Inferior parietal cortex (tissue), 1 donor: ENCODE data around the gene PHACTR3.

Source experiments
- DNase-seq: peaks from one replicate; pipeline ENCODE4 v3.0.0-alpha.2; 2016; ENCODE audit errors: extremely low spot score

Gene PHACTR3

DNA sequence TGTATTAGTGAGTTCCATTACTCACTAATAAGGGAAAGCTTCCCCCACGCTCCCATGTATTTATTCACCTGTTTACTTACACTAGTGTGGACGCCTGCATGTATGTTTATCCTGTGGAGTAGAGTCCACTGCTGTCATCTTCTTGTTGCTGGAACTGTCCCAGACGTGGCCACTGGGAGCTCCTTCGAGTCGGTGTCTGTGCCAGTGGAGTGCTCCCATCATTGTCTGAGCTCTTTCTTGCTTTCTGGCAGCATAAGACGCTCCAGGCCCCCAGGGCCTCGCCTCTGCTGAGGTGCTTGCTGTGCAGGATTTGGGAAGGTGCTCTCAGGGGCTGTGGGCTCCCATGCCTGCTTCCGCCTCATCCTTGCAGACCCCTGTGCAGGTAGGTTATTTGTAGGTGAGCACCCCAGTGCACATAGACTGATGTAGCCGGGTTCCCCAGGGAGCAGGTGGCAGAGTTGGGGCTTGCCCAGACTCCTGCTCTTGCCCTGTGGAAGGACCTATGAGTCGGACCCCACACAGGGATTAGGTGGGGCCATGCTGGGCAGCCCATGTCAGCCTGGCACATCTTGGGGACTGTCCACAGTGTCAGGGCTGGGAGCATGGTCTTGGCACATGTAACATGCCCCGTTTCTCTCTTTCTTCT, 16.6 kb downstream of the PHACTR3 start:
- no peak for DNase-seq

DNA sequence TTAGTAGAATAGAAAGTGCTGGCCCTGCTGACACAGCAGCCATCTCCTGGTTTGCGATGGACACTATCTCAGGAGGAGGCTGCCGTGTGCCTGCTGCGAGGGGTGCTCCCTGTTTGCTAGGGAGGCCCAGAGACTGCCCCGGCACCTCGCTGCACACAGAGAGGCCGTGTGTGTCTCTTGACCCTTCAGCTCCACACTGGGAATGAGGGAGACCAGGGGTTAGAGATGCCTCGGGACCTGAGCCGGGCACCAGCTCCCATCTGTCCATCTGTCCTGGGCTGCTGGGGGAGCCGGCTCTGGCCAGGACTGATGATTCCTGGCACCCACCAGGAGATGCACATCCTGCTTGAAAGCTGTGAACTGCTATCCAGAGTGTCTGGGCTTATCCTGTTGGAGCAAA, 18.2 kb downstream of the PHACTR3 start:
- no peak for DNase-seq

DNA sequence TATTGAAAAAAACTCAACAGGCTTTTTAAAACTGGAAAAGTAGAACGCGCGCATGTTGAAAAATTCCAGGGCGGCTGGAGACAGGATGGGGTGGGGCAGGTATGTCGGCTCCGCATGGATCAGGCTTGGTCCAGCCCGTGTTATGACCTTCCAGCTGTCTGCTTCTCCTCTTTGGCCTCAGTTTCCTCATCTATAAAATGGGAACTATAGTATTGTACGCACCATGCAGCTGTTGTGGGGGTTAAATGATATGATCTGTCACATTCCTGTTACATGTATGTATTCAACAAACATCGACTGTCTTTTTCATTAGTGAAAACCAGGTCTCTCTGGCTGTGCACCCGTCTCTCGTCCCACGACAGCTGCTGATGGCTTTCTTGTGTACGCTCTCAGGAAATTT, 18.8 kb downstream of the PHACTR3 start:
- no peak for DNase-seq

DNA sequence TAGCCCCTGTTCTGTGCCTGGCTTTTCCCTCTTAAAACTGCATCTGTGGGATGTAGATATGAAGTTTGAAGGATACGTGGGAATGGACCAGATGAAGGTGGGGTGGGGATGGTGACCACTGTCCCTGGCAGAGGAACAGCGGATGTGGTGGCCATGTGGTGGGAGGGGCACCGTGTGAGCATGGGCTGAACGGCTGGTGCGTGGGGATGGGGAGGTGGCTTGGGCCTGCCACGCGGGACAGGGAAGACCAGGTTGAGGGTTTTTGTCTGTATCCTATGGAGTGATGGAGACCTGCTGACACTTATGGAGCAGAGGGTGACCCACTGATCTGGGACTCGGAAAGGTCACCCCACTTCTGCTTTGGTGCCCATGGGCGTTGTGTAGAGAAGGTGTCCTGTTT, 19.2 kb downstream of the PHACTR3 start:
- DNase-seq, result no peak

DNA sequence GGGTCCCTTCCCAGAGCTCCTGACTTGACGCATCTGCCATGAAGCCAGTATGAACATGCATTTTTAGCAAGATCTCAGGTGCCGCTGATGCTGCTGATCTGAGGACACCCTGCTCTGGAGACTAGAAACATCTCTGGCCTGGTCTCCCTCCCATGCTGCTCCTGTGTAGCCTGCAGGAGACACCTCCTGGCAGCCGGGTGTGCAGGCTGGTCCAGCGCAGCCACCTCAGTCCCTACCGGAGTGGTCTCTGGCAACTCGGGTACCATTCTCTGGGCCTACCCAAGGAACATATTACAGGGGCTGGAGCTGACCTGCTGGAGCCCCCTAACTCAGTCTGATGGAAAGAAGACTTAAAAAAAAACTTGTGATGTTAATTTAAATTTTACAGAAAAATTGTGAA, 20.1 kb downstream of the PHACTR3 start:
- DNase-seq, result no peak

DNA sequence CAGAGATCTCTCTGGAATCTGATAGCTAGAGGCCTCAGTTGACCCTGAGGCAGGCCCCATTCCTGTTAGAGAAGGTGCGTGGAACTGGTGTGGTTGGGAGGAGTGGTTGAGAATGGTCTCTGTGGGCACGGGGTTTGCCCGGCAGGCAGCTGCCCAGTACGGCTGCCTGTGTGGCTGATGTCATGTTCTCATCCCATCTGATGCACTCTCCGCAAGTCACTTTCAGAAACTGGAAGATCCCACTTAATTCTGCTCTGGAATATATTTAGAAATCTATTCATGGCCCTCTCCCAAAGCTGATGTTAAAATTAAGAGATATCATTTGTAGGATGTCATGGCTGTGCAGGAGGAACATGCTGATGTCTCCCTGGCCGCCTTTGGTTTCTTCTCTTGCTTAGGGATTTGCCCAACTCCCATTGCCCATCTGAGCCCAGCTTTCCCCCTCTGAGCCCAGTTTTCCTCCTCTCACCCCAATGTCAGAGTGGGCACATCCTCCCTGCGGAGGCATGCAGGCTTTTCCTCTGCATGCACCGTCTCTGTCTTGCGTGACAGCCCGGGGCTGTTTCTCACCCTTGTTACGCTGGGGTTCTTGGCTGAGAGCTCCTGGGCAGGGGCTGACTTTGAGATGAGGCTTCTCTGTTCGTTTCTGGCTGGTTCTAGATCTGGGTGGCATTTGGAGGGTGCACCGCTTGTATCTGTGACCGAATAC, 21.0 kb downstream of the PHACTR3 start:
- peak; percentile 52 for DNase-seq

DNA sequence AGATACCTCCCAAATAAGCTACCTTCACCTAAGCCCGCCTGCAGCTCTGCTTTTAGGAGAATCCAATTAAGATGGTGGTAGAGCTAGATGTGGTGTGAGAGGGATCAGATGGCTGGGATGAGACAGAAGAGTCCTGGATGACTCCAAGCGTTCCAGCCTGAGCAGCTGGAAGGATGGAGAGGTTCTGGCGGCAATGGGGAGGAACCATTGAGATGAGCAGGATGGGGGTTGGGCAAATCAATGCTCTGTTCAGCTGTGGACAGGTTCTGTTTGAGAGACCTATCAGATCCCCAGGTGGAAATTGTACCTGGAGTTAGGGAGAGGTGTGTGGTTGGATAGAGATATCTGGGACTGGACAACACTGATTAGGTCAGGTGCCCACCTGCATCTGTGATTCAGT, 23.0 kb downstream of the PHACTR3 start:
- no peak for DNase-seq

DNA sequence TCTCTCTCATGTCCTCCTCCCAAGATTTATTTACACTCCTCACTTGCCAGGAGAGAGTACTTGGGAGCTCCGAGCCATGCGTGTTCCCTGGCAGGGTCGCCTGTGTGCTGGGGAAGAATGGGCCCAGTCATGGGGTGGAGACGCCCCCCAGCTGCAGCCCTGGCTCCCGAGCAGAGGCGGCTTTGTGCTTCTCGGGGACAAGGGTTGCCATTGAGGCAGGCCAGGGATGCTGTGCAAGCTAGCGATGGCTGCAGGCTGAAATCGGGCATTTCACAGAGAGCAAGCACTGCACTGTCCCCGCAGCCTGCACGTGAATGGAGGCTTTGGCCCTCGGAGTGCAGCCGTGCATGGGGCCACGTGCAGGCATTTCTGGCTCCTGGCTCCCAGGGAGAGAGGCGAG, 23.8 kb downstream of the PHACTR3 start:
- peak; percentile 86 for DNase-seq

DNA sequence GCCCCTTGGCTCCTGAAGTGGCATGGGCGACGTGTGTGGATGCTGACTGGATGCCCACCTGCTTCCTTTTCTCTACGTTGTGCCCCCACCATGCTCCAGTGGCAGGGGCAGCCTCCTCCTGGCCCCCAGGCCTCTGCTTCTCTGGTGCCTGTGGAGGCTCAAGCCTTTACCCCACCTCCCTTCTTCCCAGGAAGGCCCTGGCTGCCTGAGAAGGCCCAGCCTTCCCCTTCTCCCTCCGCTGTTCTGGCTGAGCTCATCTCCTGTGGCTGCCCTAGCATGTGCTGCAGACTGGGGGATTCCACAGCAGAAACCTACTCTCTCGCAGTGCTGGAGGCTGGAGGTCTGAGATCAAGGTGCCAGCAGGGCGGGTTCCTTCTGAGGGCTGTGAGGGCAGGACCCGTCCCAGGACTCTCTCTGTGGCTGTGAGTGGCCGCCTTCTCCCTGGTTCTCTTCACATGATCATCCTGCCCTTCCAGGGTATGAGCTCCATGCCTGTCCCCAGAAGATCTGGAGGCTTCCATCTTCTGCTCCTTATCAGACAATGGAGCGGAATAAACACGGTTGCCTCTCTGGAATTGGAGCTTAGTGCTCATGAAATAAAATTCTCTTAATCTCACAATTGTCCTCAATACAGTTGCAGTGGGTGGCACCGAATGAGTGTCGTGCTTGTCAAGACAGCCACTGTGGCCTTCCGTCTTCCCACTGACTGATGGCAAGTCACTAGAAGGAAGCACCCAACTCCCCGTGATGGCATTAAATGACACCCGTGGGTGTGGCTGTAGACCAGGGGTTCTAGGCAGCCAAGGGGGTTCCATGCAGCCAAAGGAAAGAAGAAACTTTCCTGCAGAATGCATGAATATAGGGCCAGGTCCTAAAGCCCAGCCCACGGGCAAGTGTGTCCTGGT, 25.1 kb downstream of the PHACTR3 start:
- no peak for DNase-seq

DNA sequence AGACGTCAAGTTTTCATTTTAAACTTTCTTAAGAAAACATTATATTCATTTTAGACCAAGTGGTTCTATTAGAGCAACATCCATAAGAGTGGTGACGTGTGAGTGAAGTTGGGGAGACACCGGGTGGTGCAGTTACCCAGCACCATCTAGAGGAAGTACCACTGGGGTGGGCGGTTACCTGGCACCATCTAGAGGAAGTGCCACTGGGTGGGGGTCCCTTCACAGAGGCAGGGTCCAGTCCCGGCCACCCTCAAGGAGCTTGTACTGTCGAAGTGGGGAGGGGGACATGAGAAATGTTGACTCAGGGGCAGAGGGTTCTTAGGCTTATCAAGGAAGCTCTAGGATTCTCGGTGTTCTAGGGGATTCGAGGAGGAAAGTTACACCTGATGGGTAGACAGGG, 26.2 kb downstream of the PHACTR3 start:
- no peak for DNase-seq

DNA sequence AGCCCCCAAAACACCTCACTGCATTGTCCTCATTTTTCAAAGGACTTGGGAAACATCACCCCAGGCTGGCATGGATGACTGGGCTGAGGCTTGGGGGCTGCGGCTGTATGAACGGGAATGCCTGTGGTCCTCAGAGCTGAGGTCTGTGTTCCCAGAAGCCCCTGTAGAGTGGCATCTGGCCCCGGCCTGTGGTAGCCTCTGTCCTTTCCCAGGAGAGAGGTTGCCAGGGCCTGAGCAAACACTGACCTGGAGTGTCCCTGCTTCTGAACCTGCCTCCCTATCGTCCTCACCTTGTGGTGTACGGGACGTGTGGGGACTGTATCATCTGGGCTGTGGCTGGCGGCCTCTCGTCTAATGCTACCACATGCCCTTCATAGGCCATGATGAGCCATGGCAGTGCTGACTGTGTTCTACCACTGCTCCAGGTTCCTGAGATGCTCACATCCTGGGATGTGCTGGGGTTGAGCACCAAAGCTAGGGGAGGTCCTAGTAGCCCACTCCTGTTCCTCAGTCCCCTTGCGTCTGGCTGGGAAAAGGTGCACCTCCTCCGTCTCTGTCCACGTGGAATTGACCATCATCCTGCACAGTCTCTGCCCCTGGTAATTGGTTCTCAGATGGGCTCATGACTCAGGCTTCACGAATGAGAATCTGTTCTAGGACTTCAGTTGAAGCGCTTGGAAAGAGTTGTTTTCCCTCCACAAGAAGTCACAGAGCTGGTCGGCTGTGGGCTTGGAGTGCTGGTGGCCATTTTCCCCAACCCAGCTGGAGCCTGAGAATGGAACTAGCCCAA, 27.6 kb downstream of the PHACTR3 start:
- DNase-seq, result no peak

DNA sequence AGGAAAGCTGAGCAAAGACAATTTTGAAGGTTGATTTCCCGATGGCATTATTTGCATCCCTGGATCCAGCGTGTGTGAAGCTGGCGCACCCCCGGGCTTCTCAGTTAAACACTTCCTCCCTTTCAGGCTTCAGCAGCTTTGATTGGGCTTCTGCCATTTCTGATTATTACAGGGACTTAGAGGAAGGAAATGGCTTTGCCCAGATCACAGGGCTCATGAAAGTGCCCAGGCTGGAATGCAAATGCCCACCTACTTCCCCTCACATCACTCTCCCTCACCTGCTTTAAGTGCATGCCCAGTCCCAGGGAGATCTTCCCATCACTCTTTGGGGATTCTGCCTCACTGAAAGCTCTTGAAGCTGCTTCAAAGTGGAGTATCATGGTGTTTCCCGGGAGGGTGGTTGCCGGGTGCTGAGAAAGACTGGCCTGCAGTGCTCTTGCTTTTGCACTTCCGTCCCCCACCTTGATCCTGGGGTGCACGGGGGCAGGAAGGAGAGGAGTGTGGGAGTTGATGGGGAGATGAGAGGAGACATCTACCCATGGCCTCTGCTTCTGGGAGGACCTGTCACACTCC, 28.3 kb downstream of the PHACTR3 start:
- no peak for DNase-seq

DNA sequence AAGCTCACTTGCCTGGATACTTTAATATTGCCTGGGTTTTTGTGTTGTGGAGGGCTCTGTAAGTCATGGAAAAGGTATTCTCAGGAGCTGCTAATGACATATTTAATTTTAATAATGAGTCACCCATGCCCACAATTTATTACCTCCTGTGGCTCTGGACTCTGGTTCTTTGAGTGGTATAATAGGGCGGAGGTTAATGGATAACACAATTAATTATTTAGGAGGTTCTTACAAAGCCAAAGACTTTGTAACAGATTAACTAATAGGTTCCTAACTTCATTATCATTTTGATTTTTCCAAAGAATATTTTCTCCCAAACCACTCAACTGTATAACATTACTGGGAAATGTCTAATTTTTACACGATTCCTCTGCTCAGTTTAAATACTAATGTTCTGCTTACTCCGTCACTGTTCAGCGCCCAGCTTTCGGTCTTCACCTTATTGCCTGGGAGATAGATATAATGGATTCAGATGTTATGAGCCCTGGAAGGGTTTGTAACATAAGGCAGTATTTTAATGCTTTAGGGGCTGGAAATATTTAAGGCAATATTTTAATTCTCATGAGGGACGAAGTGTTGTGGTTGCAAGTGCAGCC, 29.4 kb downstream of the PHACTR3 start:
- DNase-seq, result no peak

DNA sequence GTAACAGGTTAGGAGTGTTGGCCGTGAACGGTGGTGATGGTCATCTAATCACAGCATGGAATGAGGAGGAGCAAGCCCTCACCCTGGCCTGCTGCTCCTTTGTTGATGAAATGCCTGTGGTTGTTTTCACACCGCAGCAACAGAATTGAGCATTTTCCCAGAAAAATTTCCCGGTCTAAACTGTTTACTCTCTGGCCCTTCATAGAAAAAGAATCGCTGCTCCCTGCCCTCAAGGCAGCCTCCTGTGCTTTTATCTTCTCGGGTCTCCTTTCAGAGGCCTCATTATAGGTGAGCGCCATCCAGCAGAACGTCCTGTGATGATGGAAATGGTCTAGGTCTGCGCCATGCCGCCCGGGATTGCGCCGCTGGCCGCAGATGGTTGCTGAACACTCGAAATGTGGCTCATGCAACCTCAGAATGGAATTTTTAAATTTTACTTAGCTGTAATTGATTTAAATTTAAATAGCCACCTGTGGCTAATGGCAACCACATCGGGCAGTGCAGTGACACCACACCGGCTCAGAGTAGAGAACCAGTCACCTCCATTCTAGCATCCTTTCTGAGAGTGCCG, 30.2 kb downstream of the PHACTR3 start:
- no peak for DNase-seq

DNA sequence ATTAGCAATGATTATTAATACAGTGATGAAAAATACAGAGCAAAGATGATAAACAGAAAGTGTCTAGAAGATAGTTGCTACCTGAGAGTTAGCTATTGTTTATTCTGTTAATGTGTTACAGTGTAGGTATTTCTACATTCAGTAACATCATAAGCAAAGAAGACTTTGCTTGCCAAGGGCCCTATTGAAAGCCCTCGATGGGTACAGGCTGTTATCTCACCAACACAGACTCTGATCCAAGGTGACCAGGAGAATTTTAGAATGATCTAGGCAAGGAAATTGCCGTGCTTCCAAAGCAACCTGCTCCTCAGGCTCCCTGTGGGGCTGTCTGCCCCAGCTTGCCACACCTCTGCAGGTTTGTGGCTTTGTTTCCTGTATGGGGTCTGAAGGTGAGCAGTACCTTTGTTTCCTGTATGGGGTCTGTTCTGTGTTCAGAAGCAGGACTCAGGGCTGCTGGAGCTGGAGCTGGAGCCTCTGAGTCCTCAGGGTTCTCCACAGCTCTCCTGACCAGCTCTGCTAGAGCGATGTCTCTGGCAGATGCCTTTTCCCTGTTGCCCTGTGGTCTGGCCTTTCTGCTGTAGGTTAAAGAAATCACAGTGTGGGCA, 32.5 kb downstream of the PHACTR3 start:
- no peak for DNase-seq

DNA sequence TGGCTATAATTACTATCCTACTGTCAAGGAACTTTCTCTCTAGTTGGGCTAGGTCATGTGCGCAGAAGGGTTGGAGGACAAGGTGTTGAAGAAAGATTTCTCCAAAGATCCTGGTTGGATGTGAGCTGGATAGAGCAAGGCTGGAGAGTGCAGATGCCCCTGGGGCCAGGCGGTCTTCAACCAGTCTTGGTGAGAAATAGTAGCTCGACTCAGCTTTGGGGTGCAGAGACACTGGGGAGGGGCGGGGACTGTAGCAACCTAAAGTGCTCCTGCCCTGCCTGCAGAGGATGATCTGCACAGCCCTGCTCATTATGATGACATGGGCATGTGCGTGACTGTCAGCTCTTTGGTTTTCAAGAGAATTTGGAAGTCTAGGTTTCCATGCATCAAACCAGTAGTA, 35.9 kb downstream of the PHACTR3 start:
- no peak for DNase-seq

DNA sequence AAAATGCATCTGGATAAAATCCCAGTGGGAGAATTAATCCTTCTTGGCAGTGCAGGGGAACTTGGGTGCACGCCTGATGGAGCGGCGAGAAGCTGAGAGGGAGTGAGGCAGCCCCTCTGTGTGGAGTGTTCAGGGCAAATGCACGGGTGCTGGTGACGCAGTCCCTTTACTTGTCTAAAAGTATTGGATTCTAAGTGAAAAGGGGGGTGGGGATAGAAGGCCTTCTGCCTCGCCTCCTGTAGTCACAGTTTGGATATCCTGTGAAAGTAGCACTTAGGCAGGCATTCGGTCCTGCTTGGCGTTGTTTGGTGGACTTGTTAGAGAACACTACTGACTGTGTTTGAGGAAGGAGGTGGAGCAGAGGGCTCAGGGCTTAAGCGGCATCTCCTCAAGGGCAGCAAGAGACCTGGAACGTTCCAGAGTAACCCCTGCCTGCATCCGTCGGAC, 39.3 kb downstream of the PHACTR3 start:
- DNase-seq, result peak; percentile 67

DNA sequence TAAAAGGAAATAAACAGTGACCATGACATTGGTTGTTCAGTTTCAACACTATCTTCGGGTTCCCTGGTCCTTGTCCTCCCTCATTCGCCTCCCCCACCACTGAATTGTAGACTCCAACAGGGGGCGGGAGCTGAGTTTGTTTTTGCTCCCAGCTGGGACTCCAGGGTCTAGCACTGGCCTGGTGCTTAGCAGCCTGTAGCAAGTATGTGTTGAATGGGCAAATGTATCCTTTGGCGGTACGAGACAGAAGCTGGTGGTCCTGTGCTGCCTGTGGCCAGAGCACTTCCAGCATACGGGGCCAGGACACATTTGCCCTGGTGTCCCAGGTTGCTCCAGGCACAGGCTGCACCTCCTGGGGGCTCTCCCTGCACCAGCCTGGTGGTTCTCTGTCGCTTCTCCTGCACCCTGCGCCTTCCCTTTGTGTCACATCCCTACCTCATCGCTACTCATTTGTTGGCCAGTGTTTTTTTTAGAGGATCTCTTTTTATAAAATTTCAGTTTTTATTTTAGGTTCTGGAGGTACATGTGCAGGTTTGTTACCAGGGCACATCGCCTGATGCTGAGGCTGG, 40.1 kb downstream of the PHACTR3 start:
- DNase-seq, result no peak

DNA sequence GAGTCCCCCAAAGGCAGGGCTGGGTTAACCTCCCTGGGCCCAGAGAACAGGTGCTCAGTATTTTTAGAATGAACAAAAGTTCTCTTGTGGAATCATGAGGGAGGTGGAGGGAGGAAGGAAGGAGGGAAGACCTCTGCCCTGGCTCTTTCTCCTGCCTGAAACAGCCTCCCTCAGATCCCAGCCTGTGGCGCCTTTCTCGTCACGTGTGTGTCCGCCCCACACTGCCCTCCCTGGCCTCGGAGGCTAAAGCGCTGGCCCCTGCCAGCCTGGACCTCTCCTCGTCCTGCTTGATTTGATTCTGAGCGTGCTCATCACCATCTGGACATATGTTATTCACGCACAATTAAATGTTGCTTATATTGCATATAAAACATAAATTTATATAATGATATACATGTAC, 40.9 kb downstream of the PHACTR3 start:
- DNase-seq, result peak; percentile 59

DNA sequence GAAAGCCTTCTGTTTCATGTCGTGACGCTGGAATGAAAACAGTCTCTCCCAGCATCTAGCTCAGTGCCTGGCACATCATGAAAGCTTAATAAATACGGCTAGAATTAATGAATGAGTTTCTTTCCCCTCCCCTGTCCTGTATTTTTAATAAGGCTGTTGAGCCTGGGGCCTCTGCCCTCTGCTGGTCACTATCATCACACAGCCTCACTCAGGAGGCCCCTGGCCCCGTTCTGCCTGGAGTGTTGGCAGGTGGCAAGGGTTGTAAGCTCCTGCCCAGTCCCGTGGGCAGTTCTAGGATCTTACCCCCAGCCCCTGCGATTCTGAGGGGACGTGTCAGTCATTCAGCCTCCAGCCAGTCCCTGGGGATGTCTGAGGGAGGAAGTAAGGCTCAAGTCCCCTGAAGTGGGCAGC, 41.4 kb downstream of the PHACTR3 start:
- DNase-seq, result peak; percentile 72
